Colonic mucosa (tissue), 4 donors: Measurements from ENCODE around the gene PHACTR4. TPM values are rescaled to one million over a fixed set of nuclear protein-coding genes. Genes with fewer than 3 reads are reported as not detected.
"Not testable (repeated sequence)": the region's sequence is repeated elsewhere in the genome, so short reads cannot be mapped to it uniquely, and the experiment has no call there.

Experiments
- DNase-seq: peaks from one replicate; pipeline ENCODE4 v3.0.0-alpha.2; 2020
- H3K27ac ChIP-seq: fragments of 200-600 bp; one replicate; pipeline ENCODE4 v1.8.0; 2021
- H3K27me3 ChIP-seq: fragments of 200-600 bp; one replicate; pipeline ENCODE4 v1.8.0; 2021
- H3K36me3 ChIP-seq: fragments of 200-600 bp; one replicate; pipeline ENCODE4 v1.8.0; 2021
- H3K4me1 ChIP-seq: fragments of 200-600 bp; one replicate; pipeline ENCODE4 v1.8.0; 2021; ENCODE audit warnings: mild to moderate bottlenecking
- H3K4me3 ChIP-seq: fragments of 200-600 bp; one replicate; pipeline ENCODE4 v1.8.0; 2021
- H3K9ac ChIP-seq, 2 donors: one replicate each; pipeline ENCODE4 v1.7.0; 2013; ENCODE audit warnings: control low read depth in 2 of 2, low read depth in 2 of 2, low read length in 2 of 2
- H3K9me3 ChIP-seq: fragments of 200-600 bp; one replicate; pipeline ENCODE4 v1.8.0; 2021
- CTCF ChIP-seq: fragments of 200-600 bp; IDR thresholded peaks from one replicate; pipeline ENCODE4 v1.8.0; 2022; ENCODE audit warnings: antibody characterized with exemption, mild to moderate bottlenecking
- intact Hi-C: fragments of 100-400 bp; cut with DNase I; formaldehyde crosslinking; loops from one replicate; pipeline ENCODE4 v1.14.1; 2022
- total RNA-seq, 2 donors: library from RNA; stranded (reverse); fragmentation: NEBNext Ultra II Directional in 1 of 2; extraction: Animal tissue kit (Norgen Biotek cat#: 25700) in 1 of 2; gene quantifications; one replicate each; pipeline ENCODE4 v1.2.1, GENCODE V29; 2021
- donor health status: healthy.
- donor health status: DM: no; HTN: no; CAD: no.
- donor health status: DM: no; HTN: no; CAD: no.

The PHACTR4 gene
- total RNA-seq, 2 donors from 2014 or later, result 43.1 to 49.8 TPM

DNA sequence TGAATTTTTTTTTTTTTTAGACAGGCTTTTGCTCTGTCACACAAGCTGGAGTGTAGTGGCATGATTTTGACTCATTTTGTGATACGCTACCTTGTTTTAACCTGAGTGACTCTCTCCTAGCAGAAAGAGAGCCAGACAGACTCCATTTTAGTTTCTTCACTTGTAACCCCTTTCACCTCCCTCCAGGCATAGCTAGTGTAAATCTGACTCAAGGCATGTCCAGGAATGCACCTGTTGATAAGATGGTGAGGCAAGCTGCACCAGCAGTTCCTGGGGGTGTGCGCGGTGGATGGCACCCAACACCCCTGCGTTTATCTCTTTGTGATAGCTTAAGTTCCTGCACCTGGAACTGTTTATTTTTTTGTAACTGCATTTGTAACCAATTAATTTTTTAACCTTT, 4.7 kb upstream of the PHACTR4 start:
- H3K4me3 ChIP-seq, result no peak overlapping the region
- no peaks in the 10 kb centered on the region for H3K9me3 ChIP-seq
- DNase-seq, result no peak
- intact Hi-C loops, result loop anchor here (5.0 kb wide), 1 partner anchor 118 kb away; no protein-coding TSS in a partner anchor
- no peaks in the 10 kb centered on the region for H3K4me1 ChIP-seq
- no peak overlapping the region for H3K27ac ChIP-seq
- no peaks in the 10 kb centered on the region for H3K36me3 ChIP-seq
- no peaks in the 10 kb centered on the region for H3K27me3 ChIP-seq
- H3K9ac ChIP-seq, result no peak overlapping the region
- no peak for TF ChIP-seq CTCF

- Histone ChIP-seq H3K4me3 (no peak overlapping the region), H3K9me3 (no peaks in the 10 kb centered on the region), H3K36me3 (no peaks in the 10 kb centered on the region), H3K9ac (no peak overlapping the region), H3K4me1 (peaks cover 2% of the 10 kb centered on the region), H3K27me3 (no peaks in the 10 kb centered on the region), H3K27ac (peak overlapping the region; percentile 43)
- peak; percentile 60 for DNase-seq
- TF ChIP-seq CTCF, result no peak
- intact Hi-C loops, result no loop called here
These were observed 3.7 kb upstream of the PHACTR4 start for GRCh38 chr1:28365864-28366263.

DNA sequence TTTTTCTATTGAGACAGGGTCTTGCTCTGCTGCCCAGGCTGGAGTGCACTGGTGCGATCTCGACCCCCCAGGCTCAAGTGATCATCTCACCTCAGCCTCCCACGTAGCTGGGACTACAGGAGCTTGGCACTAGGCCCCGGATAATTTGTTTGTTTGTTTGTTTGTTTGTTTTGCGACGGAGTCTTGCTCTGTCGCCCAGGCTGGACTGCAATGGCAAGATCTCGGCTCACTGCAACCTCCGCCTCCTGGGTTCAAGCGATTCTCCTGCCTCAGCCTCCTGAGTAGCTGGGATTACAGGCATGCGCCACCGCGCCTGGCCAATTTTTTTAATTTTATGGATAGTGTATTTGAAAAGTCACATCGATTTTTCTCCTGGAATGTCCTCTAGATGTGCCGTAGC, 932 bp upstream of the PHACTR4 start:
- H3K27me3 ChIP-seq, H3K36me3 ChIP-seq, H3K4me3 ChIP-seq, intact Hi-C loops, H3K9ac ChIP-seq, H3K9me3 ChIP-seq, DNase-seq: not testable (repeated sequence)
- peak overlapping the region; percentile 97 for H3K27ac ChIP-seq
- peaks cover 12% of the 10 kb centered on the region for H3K4me1 ChIP-seq

GRCh38 chr1:28370239-28371009, 884 bp downstream of the PHACTR4 start:
- Histone ChIP-seq H3K36me3 (no peaks in the 10 kb centered on the region), H3K4me3 (peak overlapping the region; percentile 88), H3K4me1 (peaks cover 12% of the 10 kb centered on the region), H3K9me3 (no peaks in the 10 kb centered on the region), H3K27me3 (no peaks in the 10 kb centered on the region), H3K27ac (peak overlapping the region; percentile 97), H3K9ac (peak overlapping the region; percentile 84 to 91)
- peak; percentile 47 for DNase-seq
- intact Hi-C loops, result no loop called here
- TF ChIP-seq CTCF, result no peak

- DNase-seq, result no peak
- Histone ChIP-seq H3K36me3 (no peaks in the 10 kb centered on the region), H3K4me3 (peak overlapping the region; percentile 88), H3K27ac (no peak overlapping the region), H3K9ac (peak overlapping the region; percentile 84 to 91), H3K9me3 (no peaks in the 10 kb centered on the region), H3K4me1 (peaks cover 12% of the 10 kb centered on the region), H3K27me3 (no peaks in the 10 kb centered on the region)
- TF ChIP-seq CTCF, result no peak
- intact Hi-C loops, result no loop called here
These were observed 1.5 kb downstream of the PHACTR4 start for GRCh38 chr1:28371010-28371377.

GRCh38 chr1:28373450-28373849, 3.9 kb downstream of the PHACTR4 start:
- H3K36me3 ChIP-seq, H3K9ac ChIP-seq, H3K9me3 ChIP-seq, H3K27me3 ChIP-seq, DNase-seq, H3K27ac ChIP-seq, H3K4me3 ChIP-seq, intact Hi-C loops: not testable (repeated sequence)
- peaks cover 12% of the 10 kb centered on the region for H3K4me1 ChIP-seq
